COLO668 (cell line): ENCODE measurements around the gene CHD2.
A peak's percentile ranks its signal among the peaks of the same experiment; 100 is the strongest.
"Not testable (repeated sequence)": the region's sequence is repeated elsewhere in the genome, so short reads cannot be mapped to it uniquely, and the experiment has no call there.

ENCODE experiments used
- DNase-seq: peaks from one replicate; lab custom pipeline; 2025; ENCODE audit not compliant: unreplicated experiment; lab: John Stamatoyannopoulos, UW

CHD2 gene

GRCh38 chr15:92906020-92906419, 5.9 kb downstream of the CHD2 start:
- no peak for DNase-seq

GRCh38 chr15:92906563-92907081, 6.5 kb downstream of the CHD2 start:
- DNase-seq, result no peak

- DNase-seq, result no peak
Observed at GRCh38 chr15:92907229-92907628, 7.1 kb downstream of the CHD2 start.

- DNase-seq, result no peak
Observed at GRCh38 chr15:92907896-92908712, 8.0 kb downstream of the CHD2 start.

GRCh38 chr15:92908713-92909057, 8.6 kb downstream of the CHD2 start:
- no peak for DNase-seq

GRCh38 chr15:92909136-92909781, 9.1 kb downstream of the CHD2 start:
- DNase-seq, result no peak

GRCh38 chr15:92910451-92910850, 10.3 kb downstream of the CHD2 start:
- DNase-seq, result no peak

- no peak for DNase-seq
Observed at GRCh38 chr15:92914103-92914499, 14.0 kb downstream of the CHD2 start.

GRCh38 chr15:92914768-92915221, 14.7 kb downstream of the CHD2 start:
- no peak for DNase-seq

GRCh38 chr15:92915766-92916435, 15.8 kb downstream of the CHD2 start:
- no peak for DNase-seq

GRCh38 chr15:92917598-92918407, 17.7 kb downstream of the CHD2 start:
- DNase-seq, result peak; percentile 94

GRCh38 chr15:92918881-92919280, 18.8 kb downstream of the CHD2 start:
- not testable (repeated sequence) for DNase-seq

GRCh38 chr15:92920595-92921161, 20.6 kb downstream of the CHD2 start:
- DNase-seq, result no peak

- no peak for DNase-seq
Observed at GRCh38 chr15:92921215-92922131, 21.3 kb downstream of the CHD2 start.

GRCh38 chr15:92922418-92923002, 22.4 kb downstream of the CHD2 start:
- no peak for DNase-seq

- DNase-seq, result no peak
Observed at GRCh38 chr15:92924216-92924615, 24.1 kb downstream of the CHD2 start.

- no peak for DNase-seq
Observed at GRCh38 chr15:92925454-92925853, 25.3 kb downstream of the CHD2 start.

- DNase-seq, result no peak
Observed at GRCh38 chr15:92928225-92928750, 28.2 kb downstream of the CHD2 start.

GRCh38 chr15:92929002-92929401, 28.9 kb downstream of the CHD2 start:
- DNase-seq, result no peak
